SK-N-SH treated with all-trans-retinoic acid at 6 μM for 48 hours (cell line): ENCODE data around the gene RAD23A.

Experiments
- ARNTL ChIP-seq: fragments of 450-650 bp; formaldehyde crosslinking; IDR thresholded peaks from 2 replicates; pipeline ENCODE4 v1.5.0; 2020; ENCODE audit warnings: low read depth, mild to moderate bottlenecking, moderate library complexity, borderline replicate concordance
- ISL1 ChIP-seq: fragments of 250-450 bp; sonication (Bioruptor Pico); IDR thresholded peaks from 2 replicates; pipeline ENCODE4 v2.1.2; 2022; ENCODE audit warnings: mild to moderate bottlenecking, moderate library complexity
- ZFP3 ChIP-seq: fragments of 250-450 bp; sonication (Bioruptor Pico); IDR thresholded peaks from 2 replicates; pipeline ENCODE4 v1.5.0; 2020; ENCODE audit warnings: mild to moderate bottlenecking, moderate library complexity

DNA sequence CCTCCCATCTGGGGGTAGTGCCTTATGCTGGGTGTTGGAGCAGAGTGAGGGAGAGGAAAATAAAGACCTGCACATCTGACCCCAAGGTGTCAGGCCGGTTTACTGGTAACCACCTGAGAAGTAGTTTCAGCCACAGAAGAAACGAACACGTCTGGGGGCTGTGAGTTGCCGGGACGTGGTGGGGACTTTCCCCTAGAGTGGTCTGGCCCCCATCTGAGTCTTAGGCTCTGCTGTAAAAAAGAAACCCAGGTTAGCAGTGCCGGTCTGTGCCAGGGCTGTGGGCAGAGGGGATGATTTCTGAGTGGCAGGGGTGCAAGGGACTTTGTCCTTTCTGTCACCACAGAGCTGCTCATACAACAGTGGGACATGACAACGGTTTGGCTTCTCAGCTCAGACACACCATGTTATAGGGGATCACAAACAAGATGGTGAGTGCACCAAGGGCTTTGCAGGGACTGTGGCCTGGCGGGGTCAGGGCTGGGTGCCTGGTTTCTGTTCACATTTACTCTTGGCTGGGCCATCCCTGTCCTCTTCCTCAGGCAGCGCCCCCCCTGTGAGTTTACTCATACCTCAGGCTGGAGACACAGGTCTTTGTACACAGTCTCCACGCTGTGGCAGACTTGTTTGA, 45.7 kb upstream of the RAD23A start:
- no peak for TF ChIP-seq ZFP3
- TF ChIP-seq ARNTL (CRISPR knock-in tag): no peak
- no peak for TF ChIP-seq ISL1 (CRISPR knock-in tag)
